Endothelial cell of umbilical vein (primary cell): ENCODE data around the gene HRH3. TPM values are rescaled to one million over a fixed set of nuclear protein-coding genes. Genes with fewer than 3 reads are reported as not detected.

Source experiments
- BruUV-seq: library from RNA; stranded (reverse); fragments of 400-500 nt; replicated peaks from 2 replicates; lab custom pipeline; 2021; lab: Mats Ljungman, UMichigan
- CTCF ChIA-PET: fragments of 300-600, 350-600 bp; sonication (Branson Sonifier 250); formaldehyde crosslinking; loops from one replicate; lab custom pipeline; 2021; ENCODE audit warnings: antibody characterized with exemption, inconsistent platforms; lab: Charles Lee
- POLR2A ChIA-PET: fragments of 300-600, 350-600 bp; sonication (Branson Sonifier 250); formaldehyde crosslinking; loops from one replicate; lab custom pipeline; 2021; ENCODE audit warnings: antibody characterized with exemption, inconsistent platforms; lab: Charles Lee
- DNase-seq: peaks from one replicate; pipeline ENCODE4 v3.0.0-alpha.2; 2011; ENCODE audit warnings: low read depth, low spot score
- FAIRE-seq: peaks from 2 replicates; lab custom pipeline; 2011; peaks lifted over from hg19 to GRCh38; lab: Jason Lieb, UNC
- H2AFZ ChIP-seq: 2 replicates; pipeline ENCODE4 v1.6.0; 2012; ENCODE audit warnings: low read depth, low read length, control low read depth, inconsistent platforms
- H3K27ac ChIP-seq: 2 replicates; pipeline ENCODE4 v1.5.1; 2011; ENCODE audit warnings: low read depth, mild to moderate bottlenecking, control low read depth, low read length, moderate library complexity; ENCODE audit not compliant: insufficient read depth
- H3K27me3 ChIP-seq, 2 experiments: 2 replicates each; pipeline versions ENCODE4 v1.6.0 to v1.6.1; 2011; ENCODE audit warnings: low read length in 2 of 2, mixed read lengths in 1 of 2; ENCODE audit not compliant: control insufficient read depth in 2 of 2, insufficient read depth in 2 of 2
- H3K36me3 ChIP-seq, 2 experiments: 2 replicates in 1 of 2; 3 replicates in 1 of 2; pipeline ENCODE4 v1.5.1; 2011; ENCODE audit warnings: low read length in 2 of 2, mild to moderate bottlenecking in 1 of 2, moderate library complexity in 1 of 2; ENCODE audit not compliant: control insufficient read depth in 2 of 2, insufficient read depth in 2 of 2; ENCODE audit errors: extremely low read depth in 1 of 2
- H3K4me1 ChIP-seq: 3 replicates; pipeline ENCODE4 v1.5.1; 2011; ENCODE audit warnings: mild to moderate bottlenecking, low read length; ENCODE audit not compliant: control insufficient read depth, insufficient read depth; ENCODE audit errors: extremely low read depth
- H3K4me2 ChIP-seq: 2 replicates; pipeline ENCODE4 v1.6.1; 2011; ENCODE audit warnings: low read length, control low read depth, mixed read lengths; ENCODE audit not compliant: insufficient read depth
- H3K4me3 ChIP-seq, 3 experiments: fragments of 200-600 bp in 1 of 3; sonication (generic), shearing (Covaris generic) in 1 of 3; replicated peaks in 1 of 3; 2 replicates each; pipeline ENCODE4 v1.5.1; 2011 to 2016; ENCODE audit warnings: control low read depth in 3 of 3, low read length in 3 of 3, mild to moderate bottlenecking in 2 of 3, inconsistent platforms in 1 of 3, low read depth in 1 of 3, moderate library complexity in 1 of 3; ENCODE audit not compliant: insufficient read depth in 1 of 3
- H3K79me2 ChIP-seq: 2 replicates; pipeline ENCODE4 v1.6.0; 2012; ENCODE audit warnings: low read length, inconsistent platforms; ENCODE audit not compliant: control insufficient read depth, insufficient read depth
- H3K9ac ChIP-seq: replicated peaks from 2 replicates; pipeline ENCODE3; 2011; ENCODE audit warnings: low read length, control low read depth; ENCODE audit not compliant: insufficient read depth; ENCODE audit errors: extremely low read depth
- H3K9me1 ChIP-seq: replicated peaks from 3 replicates; pipeline ENCODE4 v1.6.0; 2011; ENCODE audit warnings: mild to moderate bottlenecking, low read length; ENCODE audit not compliant: control insufficient read depth, insufficient read depth; ENCODE audit errors: extremely low read depth
- H3K9me3 ChIP-seq: replicated peaks from 2 replicates; pipeline ENCODE4 v1.5.1; 2012; ENCODE audit warnings: low read length, inconsistent platforms; ENCODE audit not compliant: control insufficient read depth, insufficient read depth
- H4K20me1 ChIP-seq: replicated peaks from 2 replicates; pipeline ENCODE3; 2011; ENCODE audit warnings: mild to moderate bottlenecking, low read length; ENCODE audit not compliant: control insufficient read depth, insufficient read depth; ENCODE audit errors: extremely low read depth
- EZH2 ChIP-seq: IDR thresholded peaks from 2 replicates; pipeline ENCODE4 v1.6.1; 2012; ENCODE audit warnings: borderline replicate concordance, low read depth, mild to moderate bottlenecking, moderate library complexity, low read length, inconsistent platforms; ENCODE audit not compliant: severe bottlenecking
- FOS ChIP-seq: IDR thresholded peaks from 2 replicates; pipeline ENCODE4 v1.6.1; 2011; ENCODE audit warnings: mild to moderate bottlenecking, low read length, moderate library complexity, borderline replicate concordance; ENCODE audit not compliant: insufficient read depth
- GATA2 ChIP-seq: IDR thresholded peaks from 2 replicates; pipeline ENCODE4 v1.7.0; 2011; ENCODE audit warnings: low read depth, mild to moderate bottlenecking, moderate library complexity, mixed read lengths, low read length; ENCODE audit not compliant: insufficient read length, insufficient read depth
- JUN ChIP-seq: IDR thresholded peaks from 2 replicates; pipeline ENCODE4 v1.6.1; 2011; ENCODE audit warnings: borderline replicate concordance, low read depth; ENCODE audit not compliant: insufficient read length, insufficient read depth
- MAX ChIP-seq: IDR thresholded peaks from 2 replicates; pipeline ENCODE4 v1.6.1; 2011; ENCODE audit not compliant: insufficient read depth, insufficient read length
- MYC ChIP-seq: IDR thresholded peaks from one replicate; pipeline ENCODE4 v1.6.1; 2011; ENCODE audit warnings: mild to moderate bottlenecking, low read depth, low read length
- POLR2A ChIP-seq: IDR thresholded peaks from 2 replicates; pipeline ENCODE4 v1.6.1; 2012; ENCODE audit warnings: low read depth, mild to moderate bottlenecking, control low read depth, low read length
- POLR2AphosphoS5 ChIP-seq: IDR thresholded peaks from 2 replicates; pipeline ENCODE4 v1.6.1; 2012; ENCODE audit warnings: low read depth, mild to moderate bottlenecking, control low read depth, low read length, moderate library complexity; ENCODE audit not compliant: insufficient read depth
- dilution Hi-C: fragments of 300-500 bp; cut with MboI; formaldehyde crosslinking; loops from one replicate; pipeline ENCODE4 v1.15.0; 2019; ENCODE audit warnings: low sequenced_read_pairs; ENCODE audit not compliant: extremely low pct_ligation_motif_present
- intact Hi-C: fragments of 100-400 bp; cut with micrococcal nuclease; formaldehyde crosslinking; loops from one replicate; pipeline ENCODE4 v1.10.0; 2022
- polyA plus RNA-seq, 4 experiments: library from polyadenylated mRNA; depleted of rRNA in 3 of 4; stranded (reverse) in 3 of 4; unstranded in 1 of 4; fragments of >200 nt; gene quantifications; 2 replicates each; pipeline versions ENCODE4 v1.2.1 to v1.2.3, GENCODE V29; 2011 to 2012; ENCODE audit warnings: missing spikeins in 1 of 4
- total RNA-seq: library from RNA; stranded (reverse); gene quantifications from 2 replicates; pipeline ENCODE4 v1.2.3, GENCODE V29; 2021
- TF ChIP-seq, protein P1 (sequence below), 2 donors: IDR thresholded peaks; 1 replicate in 1 of 2; 2 replicates in 1 of 2; pipeline ENCODE4 v1.5.1; 2011; ENCODE audit warnings: low read length in 2 of 2, mild to moderate bottlenecking in 2 of 2, moderate library complexity in 2 of 2, control low read depth in 1 of 2, inconsistent platforms in 1 of 2, low read depth in 1 of 2; ENCODE audit not compliant: insufficient read depth in 1 of 2; ENCODE audit errors: extremely low read depth in 1 of 2

The HRH3 gene
- total and polyA plus RNA-seq, 2 donors (not counting 3 experiments of a cell fraction or from before 2014, with no cell fraction given), result not detected

GRCh38 chr20:62197311-62197710, 22.8 kb downstream of the HRH3 start:
- H3K36me3 ChIP-seq, result peaks cover 0 to 31% of the 10 kb centered on the region in 2 experiments
- DNase-seq (no peak), FAIRE-seq (no peak)
- intact Hi-C loops, result no loop called here
- no peak overlapping the region for H3K4me3 ChIP-seq
- ChIA-PET CTCF (no interaction called here), POLR2A (no interaction called here)
- TF ChIP-seq POLR2A, result no peak
- no peak for TF ChIP-seq EZH2
- TF ChIP-seq MAX, result no peak
- TF ChIP-seq FOS, result no peak
- TF ChIP-seq POLR2AphosphoS5, result no peak
- TF ChIP-seq MYC, result no peak
- TF ChIP-seq, protein P1, sequence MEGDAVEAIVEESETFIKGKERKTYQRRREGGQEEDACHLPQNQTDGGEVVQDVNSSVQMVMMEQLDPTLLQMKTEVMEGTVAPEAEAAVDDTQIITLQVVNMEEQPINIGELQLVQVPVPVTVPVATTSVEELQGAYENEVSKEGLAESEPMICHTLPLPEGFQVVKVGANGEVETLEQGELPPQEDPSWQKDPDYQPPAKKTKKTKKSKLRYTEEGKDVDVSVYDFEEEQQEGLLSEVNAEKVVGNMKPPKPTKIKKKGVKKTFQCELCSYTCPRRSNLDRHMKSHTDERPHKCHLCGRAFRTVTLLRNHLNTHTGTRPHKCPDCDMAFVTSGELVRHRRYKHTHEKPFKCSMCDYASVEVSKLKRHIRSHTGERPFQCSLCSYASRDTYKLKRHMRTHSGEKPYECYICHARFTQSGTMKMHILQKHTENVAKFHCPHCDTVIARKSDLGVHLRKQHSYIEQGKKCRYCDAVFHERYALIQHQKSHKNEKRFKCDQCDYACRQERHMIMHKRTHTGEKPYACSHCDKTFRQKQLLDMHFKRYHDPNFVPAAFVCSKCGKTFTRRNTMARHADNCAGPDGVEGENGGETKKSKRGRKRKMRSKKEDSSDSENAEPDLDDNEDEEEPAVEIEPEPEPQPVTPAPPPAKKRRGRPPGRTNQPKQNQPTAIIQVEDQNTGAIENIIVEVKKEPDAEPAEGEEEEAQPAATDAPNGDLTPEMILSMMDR (IDR thresholded peaks at IDR 0.05; ENCODE audit: extremely low read depth in 1 of 2, insufficient read depth in 1 of 2, low read depth in 1 of 2, low read length in 2 of 2), result no peak
- no peak for TF ChIP-seq GATA2
- no peak for TF ChIP-seq JUN
- no peaks in the 10 kb centered on the region for H3K9me1 ChIP-seq
- no TSS peak for BruUV-seq
- no peak overlapping the region for H3K27ac ChIP-seq
- no peak overlapping the region for H3K4me2 ChIP-seq
- H3K9me3 ChIP-seq, result no peaks in the 10 kb centered on the region
- no peak overlapping the region for H3K9ac ChIP-seq
- no peaks in the 10 kb centered on the region for H3K79me2 ChIP-seq
- H3K27me3 ChIP-seq, result no peaks in the 10 kb centered on the region
- H4K20me1 ChIP-seq, result no peaks in the 10 kb centered on the region
- H2AFZ ChIP-seq, result no peak overlapping the region
- no peaks in the 10 kb centered on the region for H3K4me1 ChIP-seq
- dilution Hi-C loops, result no loop called here
